ENCODE measurements around the gene ARFGEF3.

ARFGEF3 gene

DNA sequence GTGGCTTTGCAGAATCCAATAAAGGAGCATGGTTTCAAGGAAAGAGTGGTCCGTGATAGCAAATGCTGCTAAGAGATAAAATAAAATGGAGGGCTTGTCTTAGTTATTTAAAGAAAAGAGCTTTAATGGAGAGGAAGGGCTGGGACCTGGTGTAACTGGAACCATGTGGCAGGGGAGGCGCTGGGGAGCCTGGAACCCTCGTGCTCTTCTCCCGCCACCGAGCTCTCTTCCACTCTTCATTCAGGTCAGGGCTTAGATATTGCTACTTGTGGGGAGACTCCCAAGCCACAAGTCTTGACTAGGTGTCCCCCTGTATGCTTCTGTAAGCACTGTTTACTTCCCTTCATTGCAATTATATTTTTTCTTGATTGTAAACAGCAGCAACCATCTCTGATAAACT lies 15.2 kb upstream of the ARFGEF3 start:
- H3K27ac Mint-ChIP-seq = no peak overlapping the region
- DNase-seq = no peak
- H3K4me3 Mint-ChIP-seq = no peak overlapping the region
- H3K36me3 Mint-ChIP-seq (ENCODE audit: low read depth) = no peaks in the 10 kb centered on the region
- peaks cover 50% of the 10 kb centered on the region for H3K27me3 Mint-ChIP-seq
- no peaks in the 10 kb centered on the region for H3K4me1 Mint-ChIP-seq (ENCODE audit: low read depth)
- H3K9me3 Mint-ChIP-seq = peaks cover 4% of the 10 kb centered on the region

- Mint-ChIP-seq H3K27me3 (peaks cover 61% of the 10 kb centered on the region), H3K27ac (no peak overlapping the region), H3K4me3 (no peak overlapping the region), H3K9me3 (peaks cover 12% of the 10 kb centered on the region), H3K4me1 (ENCODE audit: low read depth) (no peaks in the 10 kb centered on the region), H3K36me3 (ENCODE audit: low read depth) (no peaks in the 10 kb centered on the region)
- DNase-seq = no peak
Measured at GRCh38 chr6:138155443-138155842, 6.3 kb upstream of the ARFGEF3 start.

DNA sequence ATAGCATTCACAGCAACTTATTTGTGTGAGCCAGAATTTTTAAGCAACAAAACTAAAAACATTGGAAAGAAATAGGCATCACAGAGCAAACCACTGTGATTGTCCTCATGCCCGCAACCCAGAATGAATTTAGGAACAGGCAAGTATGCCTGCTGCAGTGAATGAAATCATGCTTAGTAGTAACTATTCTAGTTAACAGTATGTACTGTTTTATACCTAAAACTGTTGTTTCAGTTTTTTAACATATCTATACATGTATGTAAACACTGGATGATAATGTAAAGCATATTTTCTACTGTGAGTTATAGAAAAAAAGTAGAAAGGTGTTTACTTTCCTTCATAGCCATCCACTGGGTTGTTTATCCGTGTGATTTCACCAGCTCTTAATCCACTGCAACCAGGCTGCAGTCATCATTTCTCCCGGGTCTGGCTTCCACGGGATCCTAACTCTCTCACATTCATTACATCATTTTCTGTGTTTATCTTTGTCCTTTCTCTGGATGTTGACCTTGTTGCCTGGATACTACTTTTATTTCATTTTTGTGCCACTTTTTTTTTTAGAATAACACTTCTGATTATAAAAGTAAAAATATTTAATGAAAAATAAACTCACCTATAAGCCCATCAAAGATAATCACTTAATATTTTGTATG lies 3.6 kb upstream of the ARFGEF3 start:
- peaks cover 8% of the 10 kb centered on the region for H3K9me3 Mint-ChIP-seq
- no peak for DNase-seq
- H3K36me3 Mint-ChIP-seq (ENCODE audit: low read depth) = no peaks in the 10 kb centered on the region
- H3K27ac Mint-ChIP-seq = no peak overlapping the region
- no peak overlapping the region for H3K4me3 Mint-ChIP-seq
- peaks cover 15% of the 10 kb centered on the region for H3K4me1 Mint-ChIP-seq (ENCODE audit: low read depth)
- peaks cover 60% of the 10 kb centered on the region for H3K27me3 Mint-ChIP-seq

DNA sequence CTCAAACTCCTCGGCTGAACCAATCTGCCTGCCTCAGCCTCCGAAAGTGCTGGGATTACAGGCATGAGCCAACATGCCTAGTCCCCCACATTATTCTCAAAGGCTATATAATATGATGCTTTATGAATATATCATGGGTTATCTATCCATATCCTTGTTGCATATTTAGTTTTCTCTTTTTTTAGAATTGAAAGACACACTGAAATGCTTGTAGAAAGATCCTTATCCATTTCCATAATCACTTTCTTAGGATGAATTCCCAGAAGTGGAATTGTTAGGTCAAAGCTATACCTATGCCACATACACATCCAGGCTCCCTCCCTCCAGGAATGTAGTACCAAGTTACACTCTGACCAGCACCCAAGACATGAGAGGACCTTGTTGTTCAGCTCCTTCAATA lies 2.5 kb upstream of the ARFGEF3 start:
- Mint-ChIP-seq H3K27me3 (peaks cover 63% of the 10 kb centered on the region), H3K36me3 (ENCODE audit: low read depth) (no peaks in the 10 kb centered on the region), H3K4me1 (ENCODE audit: low read depth) (peaks cover 15% of the 10 kb centered on the region), H3K4me3 (no peak overlapping the region), H3K27ac (no peak overlapping the region), H3K9me3 (no peaks in the 10 kb centered on the region)
- DNase-seq = no peak

DNA sequence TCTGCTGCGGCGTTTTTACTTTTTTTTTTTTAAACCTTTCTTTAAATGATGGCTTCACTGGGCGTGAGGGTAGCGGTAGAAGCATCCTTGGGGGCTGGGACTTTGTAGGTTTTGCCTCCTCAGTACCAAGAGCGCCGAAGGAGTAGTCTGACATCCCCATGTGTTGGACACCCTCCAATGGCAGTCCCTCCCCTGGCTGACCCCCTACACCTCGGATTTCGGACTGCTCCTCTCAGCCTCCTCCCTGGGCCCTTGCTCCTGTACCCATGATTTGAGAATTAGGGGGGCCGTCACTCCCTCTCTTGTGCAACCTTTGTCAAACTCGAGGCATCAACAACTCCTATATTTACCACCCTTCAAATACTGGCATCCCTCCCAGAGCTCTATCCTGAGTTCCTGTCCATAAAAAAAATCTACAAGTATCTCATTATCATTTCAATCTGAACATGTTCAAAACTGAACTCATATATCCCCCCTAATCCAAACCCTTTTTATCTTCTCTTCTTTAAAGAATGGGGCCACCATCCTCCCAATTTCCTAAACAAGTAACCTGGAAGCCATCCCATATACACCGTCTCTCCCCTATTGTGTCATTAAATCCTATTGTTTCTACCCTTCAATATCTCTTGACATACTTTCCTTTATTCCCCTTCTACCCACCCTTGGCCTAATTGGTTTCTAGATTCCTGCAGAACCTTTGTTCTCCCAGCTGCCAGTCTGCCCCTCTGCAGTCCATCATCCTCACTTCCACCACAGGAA lies 1.2 kb upstream of the ARFGEF3 start:
- no peaks in the 10 kb centered on the region for H3K36me3 Mint-ChIP-seq (ENCODE audit: low read depth)
- DNase-seq = no peak
- H3K4me3 Mint-ChIP-seq = peak overlapping the region; percentile 51
- H3K27me3 Mint-ChIP-seq = peaks cover 65% of the 10 kb centered on the region
- H3K27ac Mint-ChIP-seq = no peak overlapping the region
- peaks cover 15% of the 10 kb centered on the region for H3K4me1 Mint-ChIP-seq (ENCODE audit: low read depth)
- no peaks in the 10 kb centered on the region for H3K9me3 Mint-ChIP-seq

GRCh38 chr6:138161088-138161337 lies 726 bp upstream of the ARFGEF3 start:
- peaks cover 15% of the 10 kb centered on the region for H3K4me1 Mint-ChIP-seq (ENCODE audit: low read depth)
- H3K27ac Mint-ChIP-seq = no peak overlapping the region
- H3K36me3 Mint-ChIP-seq (ENCODE audit: low read depth) = no peaks in the 10 kb centered on the region
- no peak for DNase-seq
- peaks cover 63% of the 10 kb centered on the region for H3K27me3 Mint-ChIP-seq
- H3K9me3 Mint-ChIP-seq = no peaks in the 10 kb centered on the region
- peak overlapping the region; percentile 51 for H3K4me3 Mint-ChIP-seq

GRCh38 chr6:138162111-138162954 lies 594 bp downstream of the ARFGEF3 start:
- peaks cover 15% of the 10 kb centered on the region for H3K4me1 Mint-ChIP-seq (ENCODE audit: low read depth)
- no peak overlapping the region for H3K27ac Mint-ChIP-seq
- DNase-seq = no peak
- peak overlapping the region; percentile 75 for H3K4me3 Mint-ChIP-seq
- peaks cover 67% of the 10 kb centered on the region for H3K27me3 Mint-ChIP-seq
- no peaks in the 10 kb centered on the region for H3K36me3 Mint-ChIP-seq (ENCODE audit: low read depth)
- H3K9me3 Mint-ChIP-seq = no peaks in the 10 kb centered on the region

DNA sequence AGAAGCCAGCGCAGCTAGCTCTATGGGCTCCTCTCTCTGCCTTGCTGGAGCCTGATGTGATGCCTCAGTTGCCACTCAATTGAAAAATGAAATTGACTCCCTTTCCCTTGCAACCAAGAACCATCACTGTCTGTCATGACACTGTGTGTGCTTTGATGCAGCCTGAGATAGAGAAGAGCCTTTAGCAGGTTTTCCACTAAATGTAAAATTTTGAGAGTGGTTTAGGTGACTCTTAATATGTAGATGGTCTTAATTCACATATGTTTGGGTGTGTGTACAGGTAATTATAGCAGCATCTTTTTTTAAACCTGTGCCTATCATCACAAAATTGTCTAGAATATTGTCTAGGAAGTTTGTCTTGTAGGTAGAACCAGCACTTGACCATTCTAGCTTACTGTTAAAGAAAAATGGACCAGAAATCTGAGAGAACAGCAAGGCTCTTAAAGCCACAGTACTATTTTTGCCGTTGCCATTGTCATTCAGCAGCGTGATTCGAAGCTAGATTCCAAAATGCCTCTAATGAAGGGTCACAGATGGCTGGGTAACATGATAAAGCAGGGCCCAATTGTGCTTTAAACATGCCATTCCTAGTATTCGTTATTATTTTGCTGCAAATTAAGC lies 1.3 kb downstream of the ARFGEF3 start:
- peaks cover 69% of the 10 kb centered on the region for H3K27me3 Mint-ChIP-seq
- DNase-seq = no peak

DNA sequence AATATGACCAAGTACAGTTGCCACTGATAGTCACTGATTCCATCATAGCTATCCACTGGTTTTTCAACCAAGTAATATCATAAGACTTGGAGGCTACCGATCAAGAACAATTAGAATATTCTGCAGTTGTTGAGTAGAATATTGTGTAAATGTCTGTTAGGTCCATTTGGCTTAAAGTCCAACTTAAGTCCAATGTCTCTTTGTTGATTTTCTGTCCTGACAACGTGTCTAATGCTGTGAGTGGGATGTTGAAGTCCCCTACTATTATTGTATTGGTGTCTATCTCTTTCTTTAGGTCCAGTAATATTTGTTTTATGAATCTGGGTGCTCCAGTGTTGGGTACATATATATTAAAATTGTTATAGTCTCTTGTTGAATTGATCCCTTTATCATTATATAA lies 13.9 kb downstream of the ARFGEF3 start:
- H3K9me3 Mint-ChIP-seq = peaks cover 11% of the 10 kb centered on the region
- no peaks in the 10 kb centered on the region for H3K36me3 Mint-ChIP-seq (ENCODE audit: low read depth)
- DNase-seq = no peak
- H3K4me3 Mint-ChIP-seq = no peak overlapping the region
- H3K27ac Mint-ChIP-seq = no peak overlapping the region
- peaks cover 35% of the 10 kb centered on the region for H3K27me3 Mint-ChIP-seq
- H3K4me1 Mint-ChIP-seq (ENCODE audit: low read depth) = no peaks in the 10 kb centered on the region

More for the DNA sequence above, 1.3 kb downstream of the ARFGEF3 start:
- no peaks in the 10 kb centered on the region for H3K9me3 Mint-ChIP-seq
- H3K36me3 Mint-ChIP-seq (ENCODE audit: low read depth) = no peaks in the 10 kb centered on the region
- no peak overlapping the region for H3K27ac Mint-ChIP-seq
- H3K4me3 Mint-ChIP-seq = peak overlapping the region; percentile 75
- H3K4me1 Mint-ChIP-seq (ENCODE audit: low read depth) = peaks cover 15% of the 10 kb centered on the region

DNA sequence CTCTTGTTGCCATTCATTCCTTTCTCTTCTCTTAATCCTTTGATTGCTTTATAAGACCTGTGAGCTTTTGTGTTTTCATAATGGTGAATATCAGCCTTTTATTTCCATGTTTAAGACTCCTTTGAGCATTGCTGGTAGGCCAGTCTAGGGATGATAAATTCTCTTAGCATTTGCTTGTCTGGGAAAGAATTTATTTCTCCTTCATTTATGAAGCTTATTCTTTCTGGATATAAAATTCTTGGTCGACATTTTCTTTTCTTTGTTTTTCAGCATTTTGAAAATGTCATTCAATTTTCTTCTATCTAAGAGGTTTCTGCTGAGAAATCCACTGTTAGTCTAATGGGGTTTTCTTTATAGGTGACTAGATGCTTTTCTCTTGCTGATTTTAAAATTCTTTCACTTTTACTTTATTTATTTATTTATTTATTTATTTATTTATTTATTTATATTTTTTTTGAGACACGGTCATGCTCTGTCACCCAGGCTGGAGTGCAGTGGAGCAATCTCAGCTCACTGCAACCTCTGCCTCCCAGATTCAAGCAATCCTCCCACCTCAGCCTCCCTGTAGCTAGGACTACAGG lies 15.0 kb downstream of the ARFGEF3 start:
- no peak overlapping the region for H3K27ac Mint-ChIP-seq
- H3K36me3 Mint-ChIP-seq (ENCODE audit: low read depth) = no peaks in the 10 kb centered on the region
- H3K27me3 Mint-ChIP-seq = peaks cover 32% of the 10 kb centered on the region
- H3K4me1 Mint-ChIP-seq (ENCODE audit: low read depth) = no peaks in the 10 kb centered on the region
- peaks cover 11% of the 10 kb centered on the region for H3K9me3 Mint-ChIP-seq
- H3K4me3 Mint-ChIP-seq = no peak overlapping the region
- no peak for DNase-seq

GRCh38 chr6:138182939-138183789 lies 21.4 kb downstream of the ARFGEF3 start:
- H3K27ac Mint-ChIP-seq = no peak overlapping the region
- no peak for DNase-seq
- H3K27me3 Mint-ChIP-seq = peaks cover 41% of the 10 kb centered on the region
- no peaks in the 10 kb centered on the region for H3K4me1 Mint-ChIP-seq (ENCODE audit: low read depth)
- no peaks in the 10 kb centered on the region for H3K36me3 Mint-ChIP-seq (ENCODE audit: low read depth)
- no peak overlapping the region for H3K4me3 Mint-ChIP-seq
- H3K9me3 Mint-ChIP-seq = peaks cover 4% of the 10 kb centered on the region

GRCh38 chr6:138183790-138184134 lies 22.0 kb downstream of the ARFGEF3 start:
- Mint-ChIP-seq H3K36me3 (ENCODE audit: low read depth) (no peaks in the 10 kb centered on the region), H3K27ac (no peak overlapping the region), H3K4me1 (ENCODE audit: low read depth) (no peaks in the 10 kb centered on the region), H3K27me3 (peaks cover 46% of the 10 kb centered on the region), H3K9me3 (no peaks in the 10 kb centered on the region), H3K4me3 (no peak overlapping the region)
- no peak for DNase-seq

- H3K4me1 Mint-ChIP-seq (ENCODE audit: low read depth) = no peaks in the 10 kb centered on the region
- H3K9me3 Mint-ChIP-seq = no peaks in the 10 kb centered on the region
- H3K27ac Mint-ChIP-seq = no peak overlapping the region
- H3K36me3 Mint-ChIP-seq (ENCODE audit: low read depth) = no peaks in the 10 kb centered on the region
- no peak for DNase-seq
- no peak overlapping the region for H3K4me3 Mint-ChIP-seq
- peaks cover 50% of the 10 kb centered on the region for H3K27me3 Mint-ChIP-seq
Measured at GRCh38 chr6:138184230-138184629, 22.5 kb downstream of the ARFGEF3 start.

DNA sequence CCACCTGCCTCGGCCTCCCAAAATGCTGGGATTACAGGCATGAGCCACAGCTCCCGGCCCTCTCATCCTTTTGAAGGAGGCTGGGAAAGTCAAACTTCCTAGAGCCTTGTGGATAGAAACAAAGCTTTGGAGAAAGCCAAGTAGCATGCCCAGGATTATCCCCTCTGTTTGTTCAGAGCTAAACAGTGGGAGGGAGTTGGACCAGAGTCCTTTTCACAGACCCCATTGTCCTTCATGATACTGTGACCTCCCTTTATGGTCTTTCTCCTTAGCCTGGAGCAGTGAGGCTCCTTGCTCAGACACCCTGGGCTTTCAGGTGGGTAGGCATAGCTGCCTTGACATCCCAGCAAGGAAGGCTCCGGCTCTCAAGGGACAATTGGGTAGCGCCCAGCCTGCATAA lies 25.4 kb downstream of the ARFGEF3 start:
- Mint-ChIP-seq H3K36me3 (ENCODE audit: low read depth) (no peaks in the 10 kb centered on the region), H3K4me3 (no peak overlapping the region), H3K9me3 (no peaks in the 10 kb centered on the region), H3K4me1 (ENCODE audit: low read depth) (no peaks in the 10 kb centered on the region), H3K27ac (no peak overlapping the region), H3K27me3 (peaks cover 54% of the 10 kb centered on the region)
- no peak for DNase-seq

Measured in activated T-cell treated with anti-CD3 and anti-CD28 coated beads, Interleukin-2, amount 50 U/mL, for 24 hours (primary cell).